Cardiac muscle cell (in vitro differentiated cells and primary cell): ENCODE data around the gene PLEKHA6. TPM values are rescaled to one million over a fixed set of nuclear protein-coding genes. Genes with fewer than 3 reads are reported as not detected.
A peak's percentile ranks its signal among the peaks of the same experiment; 100 is the strongest.

Experiments used
- DNase-seq, 2 donors: peaks; one replicate each; pipeline versions ENCODE4 v3.0.0 to v3.0.0-alpha.2; 2010 to 2017; ENCODE audit warnings: low read depth in 1 of 2, low spot score in 1 of 2
- H3K27ac ChIP-seq: fragments of 200-600 bp; sonication (generic); 2 replicates; pipeline ENCODE4 v1.5.1; 2016
- H3K27me3 ChIP-seq: fragments of 200-600 bp; sonication (generic); 2 replicates; pipeline ENCODE4 v1.6.0; 2016; ENCODE audit warnings: control low read depth
- H3K36me3 ChIP-seq: fragments of 200-600 bp; sonication (generic); 2 replicates; pipeline ENCODE4 v1.5.1; 2016; ENCODE audit warnings: control low read depth
- H3K4me1 ChIP-seq: fragments of 200-600 bp; sonication (generic); 2 replicates; pipeline ENCODE4 v1.8.1; 2017; ENCODE audit warnings: low read depth, mild to moderate bottlenecking, mixed run types
- H3K4me3 ChIP-seq: fragments of 200-600 bp; sonication (generic); 2 replicates; pipeline ENCODE4 v1.5.1; 2016; ENCODE audit warnings: mild to moderate bottlenecking
- H3K9me3 ChIP-seq: fragments of 200-600 bp; sonication (generic); 2 replicates; pipeline ENCODE4 v1.5.1; 2017; ENCODE audit warnings: low read depth, mild to moderate bottlenecking, control low read depth
- CTCF ChIP-seq: IDR thresholded peaks from 2 replicates; pipeline ENCODE4 v1.5.1; 2012; ENCODE audit warnings: low read depth, mild to moderate bottlenecking, low read length
- polyA plus RNA-seq: library from polyadenylated mRNA; unstranded; fragments of >200 nt; fragmentation: Nextera tagmentation; extraction: Ambion mirVana; gene quantifications from 2 replicates; pipeline ENCODE4 v1.2.1, GENCODE V29; 2016
- total RNA-seq: library from RNA; depleted of rRNA; stranded (reverse); fragments of >200 nt; gene quantifications from 2 replicates; pipeline ENCODE4 v1.2.3, GENCODE V29; 2016

Gene PLEKHA6
- total and polyA plus RNA-seq, 2 experiments from 2014 or later: 41.6 to 44.1 TPM

DNA sequence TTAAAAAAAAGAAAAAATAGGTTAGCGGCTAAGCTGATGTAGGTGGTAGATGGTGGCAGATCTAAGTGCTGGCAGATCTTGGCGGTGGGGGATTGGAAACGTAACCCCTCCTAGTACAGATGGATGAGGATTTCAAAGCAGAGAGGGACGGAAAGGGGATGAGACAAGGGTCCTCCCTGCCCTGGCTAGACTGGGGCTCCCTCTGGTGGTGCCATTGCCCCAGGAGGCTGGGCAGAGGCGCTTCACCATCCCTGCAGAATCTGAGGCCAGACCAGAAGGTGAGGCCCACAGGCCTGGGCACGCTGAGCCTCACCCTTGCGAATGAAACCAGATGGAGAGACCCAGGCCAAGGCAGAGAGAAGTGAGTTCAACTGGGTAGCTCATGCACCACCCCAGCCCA, 7.0 kb upstream of the PLEKHA6 start:
- TF ChIP-seq CTCF: peak; percentile 38
- Histone ChIP-seq H3K4me1 (peaks cover 11% of the 10 kb centered on the region), H3K27me3 (peaks cover 9% of the 10 kb centered on the region), H3K9me3 (no peaks in the 10 kb centered on the region), H3K4me3 (no peak overlapping the region), H3K36me3 (no peaks in the 10 kb centered on the region), H3K27ac (no peak overlapping the region)
- peak in 1 of 2 donors; percentile 37 for DNase-seq

- Histone ChIP-seq H3K4me3 (peak overlapping the region; percentile 4), H3K9me3 (no peaks in the 10 kb centered on the region), H3K27me3 (no peaks in the 10 kb centered on the region), H3K27ac (no peak overlapping the region), H3K36me3 (no peaks in the 10 kb centered on the region), H3K4me1 (peaks cover 43% of the 10 kb centered on the region)
- peak; percentile 81 to 86 for DNase-seq
- TF ChIP-seq CTCF: peak; percentile 96
These were observed 3.8 kb upstream of the PLEKHA6 start for GRCh38 chr1:204363335-204364114.

DNA sequence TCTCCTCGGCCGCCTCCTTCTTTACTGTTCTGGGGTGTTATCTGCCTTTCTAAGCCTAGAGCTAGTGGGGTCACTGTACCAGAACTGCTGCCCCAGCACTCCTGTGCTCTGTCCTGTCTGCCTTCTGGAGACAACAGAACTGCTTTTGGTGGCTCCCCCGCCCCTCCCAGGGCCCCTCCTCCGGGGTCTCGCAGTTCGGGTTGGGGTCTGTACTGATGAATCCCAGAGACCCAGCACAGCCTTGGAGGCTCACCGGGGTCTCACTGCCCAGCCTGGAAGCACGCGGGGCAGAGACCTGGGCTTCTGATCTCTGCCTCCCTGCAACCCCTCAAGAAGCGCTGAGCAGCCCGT, 3.2 kb upstream of the PLEKHA6 start:
- TF ChIP-seq CTCF: no peak
- Histone ChIP-seq H3K27ac (no peak overlapping the region), H3K9me3 (no peaks in the 10 kb centered on the region), H3K4me1 (peaks cover 49% of the 10 kb centered on the region), H3K27me3 (no peaks in the 10 kb centered on the region), H3K36me3 (no peaks in the 10 kb centered on the region), H3K4me3 (no peak overlapping the region)
- DNase-seq: no peak

DNA sequence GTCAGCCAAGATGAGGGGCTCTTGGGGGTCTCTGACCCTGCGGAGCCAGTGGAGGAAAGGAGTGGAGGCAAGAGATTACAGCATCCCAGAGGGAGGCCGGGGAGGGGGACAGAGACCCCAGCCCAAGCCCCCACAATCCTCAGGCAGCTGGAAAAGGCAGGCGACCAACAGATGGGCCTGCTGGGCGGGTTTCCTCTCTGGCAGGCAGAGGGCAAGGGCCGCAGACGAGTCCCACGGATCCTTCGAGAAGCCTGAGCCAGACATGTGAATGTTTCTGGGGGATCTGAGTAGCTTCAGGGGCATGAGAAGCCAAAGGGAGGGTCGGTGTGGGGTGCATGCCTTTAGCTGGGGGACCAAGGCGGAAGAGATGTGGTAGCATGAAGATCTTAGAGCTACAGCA, 2.1 kb upstream of the PLEKHA6 start:
- DNase-seq: no peak
- Histone ChIP-seq H3K27ac (peak overlapping the region; percentile 77), H3K36me3 (no peaks in the 10 kb centered on the region), H3K4me3 (no peak overlapping the region), H3K9me3 (no peaks in the 10 kb centered on the region), H3K27me3 (no peaks in the 10 kb centered on the region), H3K4me1 (peaks cover 58% of the 10 kb centered on the region)
- no peak for TF ChIP-seq CTCF

DNA sequence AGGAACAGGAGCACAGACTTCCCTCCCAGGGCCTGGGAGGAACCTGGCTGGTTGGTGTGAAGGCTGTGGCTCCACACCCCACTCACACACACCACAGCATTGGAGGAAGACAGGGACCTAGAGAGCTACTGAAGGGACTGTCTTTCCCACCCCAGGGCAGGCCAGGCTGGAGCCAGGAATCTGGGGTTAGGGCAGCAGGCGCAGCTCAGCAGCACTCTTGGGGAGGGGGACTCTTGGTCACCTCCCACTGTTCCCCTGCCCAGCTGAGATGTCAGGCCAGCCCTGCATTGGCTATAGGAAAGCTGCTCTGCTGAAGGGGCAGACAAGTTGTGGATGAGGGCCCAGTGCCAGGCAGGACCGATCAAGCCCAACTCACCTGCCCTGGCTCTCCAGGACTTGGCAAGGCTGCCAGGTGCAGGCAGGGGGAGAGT, 1.6 kb upstream of the PLEKHA6 start:
- no peaks in the 10 kb centered on the region for H3K9me3 ChIP-seq
- H3K36me3 ChIP-seq: no peaks in the 10 kb centered on the region
- H3K4me1 ChIP-seq: peaks cover 58% of the 10 kb centered on the region
- no peak for TF ChIP-seq CTCF
- peak in 1 of 2 donors; percentile 37 for DNase-seq
- peak overlapping the region; percentile 77 for H3K27ac ChIP-seq
- H3K4me3 ChIP-seq: no peak overlapping the region
- no peaks in the 10 kb centered on the region for H3K27me3 ChIP-seq
